GM19023 (cell line): ENCODE measurements around the gene QRICH2.
"Not testable (repeated sequence)": the region's sequence is repeated elsewhere in the genome, so short reads cannot be mapped to it uniquely, and the experiment has no call there.

Experiments used
- ATAC-seq: cut with Tn5 transposase; IDR thresholded peaks from one replicate; pipeline ENCODE4 v1.9.1; 2021; ENCODE audit warnings: mild to moderate bottlenecking, moderate library complexity; ENCODE audit not compliant: unreplicated experiment

The QRICH2 gene

DNA sequence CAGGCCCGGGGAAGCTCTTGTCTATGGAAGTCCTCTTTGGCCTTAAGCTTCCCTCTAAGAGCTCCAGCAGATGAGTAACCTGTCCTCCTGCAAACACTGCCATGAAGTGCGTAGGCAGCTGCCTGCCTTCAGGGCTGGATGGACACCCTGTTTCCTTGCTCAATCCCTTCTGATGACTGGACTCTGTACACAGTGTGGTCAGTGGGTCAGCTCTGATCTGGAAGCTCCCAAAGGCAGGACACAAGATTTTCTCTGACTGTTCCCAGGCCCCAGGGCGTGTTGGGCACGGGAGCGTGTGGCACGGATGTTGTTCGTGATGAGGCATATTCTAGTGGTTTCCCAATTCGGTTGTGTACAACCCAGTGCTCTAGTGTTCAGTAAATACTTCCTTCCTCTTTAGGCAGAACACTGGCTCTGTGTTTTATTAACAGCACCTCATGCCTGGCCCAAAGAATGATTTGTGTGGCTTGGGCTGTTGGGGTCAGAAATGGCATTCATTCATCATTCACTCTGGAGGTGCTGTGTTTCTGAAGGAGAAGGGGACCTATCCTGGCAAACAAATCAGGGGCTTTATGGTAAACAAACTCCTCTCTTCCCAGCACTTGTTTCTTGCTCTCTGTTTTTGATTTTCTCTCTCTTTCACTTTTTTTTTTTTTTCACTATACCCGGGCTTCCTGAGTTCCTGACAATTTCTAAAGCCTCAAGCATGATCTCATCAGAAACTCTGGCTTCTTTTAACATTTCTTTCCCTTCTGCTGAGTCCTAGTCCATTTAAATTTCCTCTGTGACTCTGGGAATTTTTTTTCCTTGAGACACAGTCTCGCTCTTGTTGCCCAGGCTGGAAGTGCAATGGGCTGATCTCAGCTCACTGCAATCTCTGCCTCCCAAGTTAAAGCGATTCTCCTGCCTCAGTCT, 55.8 kb downstream of the QRICH2 start:
- ATAC-seq: no peak

- no peak for ATAC-seq
Observed at GRCh38 chr17:76251478-76252039, 56.5 kb downstream of the QRICH2 start.

DNA sequence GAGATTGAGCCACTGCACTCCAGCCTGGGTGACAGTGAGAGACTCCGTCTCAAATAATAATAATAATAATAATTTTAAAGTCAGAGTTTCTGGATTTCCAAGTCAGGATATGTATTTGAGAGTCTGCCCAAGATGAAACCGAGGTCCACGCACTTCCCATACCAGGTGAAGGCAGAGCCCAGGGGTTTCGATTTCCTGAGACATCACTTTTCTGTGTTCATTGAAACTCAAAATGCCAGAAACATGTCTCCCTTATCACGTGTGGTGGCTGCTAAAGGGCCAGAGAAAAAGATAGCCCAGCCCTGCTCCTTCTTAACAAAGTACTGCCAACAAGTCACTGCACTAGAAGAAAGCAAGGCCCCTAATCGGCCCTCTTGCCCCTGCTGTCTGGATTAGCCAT, 57.9 kb downstream of the QRICH2 start:
- ATAC-seq: no peak

DNA sequence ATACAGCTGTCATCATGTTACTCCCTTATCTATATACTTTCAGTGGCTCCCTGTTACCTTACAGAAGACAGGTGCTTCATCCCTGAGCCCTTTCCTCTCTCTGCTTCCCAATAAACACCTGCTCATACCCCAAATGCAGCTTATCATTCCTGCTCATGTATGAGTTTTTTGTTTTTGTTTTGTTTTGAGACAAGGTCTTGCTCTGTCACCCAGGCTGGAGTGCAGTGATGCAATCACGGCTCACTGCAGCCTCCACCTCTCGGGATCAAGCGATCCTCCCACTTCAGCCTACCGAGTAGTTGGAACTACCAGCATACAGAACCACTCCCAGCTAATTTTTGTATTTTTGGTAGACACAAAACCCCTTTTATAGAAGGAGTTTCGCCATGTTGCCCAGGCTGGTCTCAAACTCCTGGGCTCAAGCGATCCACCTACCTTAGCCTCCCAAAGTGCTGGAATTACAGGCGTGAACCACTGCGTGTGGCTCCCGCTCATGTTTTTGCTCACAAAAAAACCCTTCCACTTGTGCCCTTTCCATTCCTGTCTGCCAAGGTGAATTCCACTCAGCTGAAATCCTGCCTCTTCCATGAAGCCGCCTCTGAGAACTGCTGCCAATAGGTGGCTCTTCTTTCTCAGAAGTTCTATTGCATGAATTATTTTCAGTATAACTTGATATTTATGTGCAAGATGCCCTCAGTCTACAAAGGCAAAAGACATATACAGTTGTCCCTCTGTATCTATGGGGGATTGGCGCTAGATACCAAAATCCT, 59.9 kb downstream of the QRICH2 start:
- no peak for ATAC-seq

DNA sequence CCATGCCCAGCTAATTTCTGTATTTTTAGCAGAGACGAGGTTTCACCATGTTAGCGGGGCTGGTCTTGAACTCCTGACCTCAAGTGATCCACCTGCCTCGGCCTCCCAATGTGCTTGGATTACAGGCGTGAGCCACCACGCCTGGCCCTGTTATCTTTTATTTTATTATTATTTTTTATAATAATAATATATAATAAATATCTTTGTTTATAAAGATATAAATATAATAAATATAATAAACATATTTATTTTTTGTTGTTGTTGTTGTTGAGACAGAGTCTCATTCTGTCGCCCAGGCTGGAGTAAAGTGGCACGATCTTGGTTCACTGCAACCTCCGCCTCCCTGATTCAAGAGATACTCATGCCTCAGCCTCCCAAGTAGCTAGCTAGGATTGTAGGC, 60.8 kb downstream of the QRICH2 start:
- no peak for ATAC-seq

GRCh38 chr17:76246080-76247066, 61.7 kb downstream of the QRICH2 start:
- peak; percentile 97 for ATAC-seq

- ATAC-seq: not testable (repeated sequence)
Observed at GRCh38 chr17:76244721-76245120, 63.4 kb downstream of the QRICH2 start.

DNA sequence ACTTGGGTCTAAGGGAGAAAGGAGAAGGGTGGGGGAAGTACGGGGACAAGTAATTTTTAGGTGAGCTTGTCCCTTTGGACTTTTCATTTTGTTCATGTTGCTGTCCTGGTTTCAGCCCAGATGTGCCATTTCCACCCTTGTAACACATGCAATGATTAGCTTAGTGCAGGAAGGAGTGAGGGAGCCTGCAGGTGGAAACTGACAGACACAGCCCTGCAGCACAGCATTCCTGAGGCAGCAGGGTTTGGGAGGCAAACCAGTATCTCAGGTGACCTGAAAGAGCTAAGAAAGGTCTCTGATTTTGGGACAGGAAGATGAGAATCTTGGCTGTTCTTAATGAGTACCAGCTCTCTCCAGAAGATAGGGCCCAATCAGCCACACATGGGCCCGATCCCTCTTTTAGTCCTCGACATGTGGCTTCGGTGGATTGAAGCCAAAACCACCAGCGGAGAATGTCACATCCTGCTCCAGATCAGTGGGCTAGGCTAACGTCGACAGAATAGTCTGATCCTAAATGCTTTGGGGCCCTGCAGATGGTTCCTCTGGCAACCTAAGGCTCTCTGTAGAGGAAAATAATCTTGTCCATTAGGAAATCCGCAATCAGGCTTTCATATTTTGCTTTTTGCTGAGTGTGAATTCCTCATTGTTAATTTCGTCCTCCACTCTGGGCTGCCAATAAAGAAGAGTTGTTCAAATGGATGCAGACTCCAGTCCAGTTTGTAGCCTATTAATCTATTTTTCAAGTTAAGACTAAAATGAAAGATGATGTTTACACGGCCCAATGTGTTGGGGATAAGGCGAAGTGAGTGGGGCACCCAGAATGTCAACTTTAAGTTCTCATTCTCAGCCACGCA, 64.0 kb downstream of the QRICH2 start:
- no peak for ATAC-seq

DNA sequence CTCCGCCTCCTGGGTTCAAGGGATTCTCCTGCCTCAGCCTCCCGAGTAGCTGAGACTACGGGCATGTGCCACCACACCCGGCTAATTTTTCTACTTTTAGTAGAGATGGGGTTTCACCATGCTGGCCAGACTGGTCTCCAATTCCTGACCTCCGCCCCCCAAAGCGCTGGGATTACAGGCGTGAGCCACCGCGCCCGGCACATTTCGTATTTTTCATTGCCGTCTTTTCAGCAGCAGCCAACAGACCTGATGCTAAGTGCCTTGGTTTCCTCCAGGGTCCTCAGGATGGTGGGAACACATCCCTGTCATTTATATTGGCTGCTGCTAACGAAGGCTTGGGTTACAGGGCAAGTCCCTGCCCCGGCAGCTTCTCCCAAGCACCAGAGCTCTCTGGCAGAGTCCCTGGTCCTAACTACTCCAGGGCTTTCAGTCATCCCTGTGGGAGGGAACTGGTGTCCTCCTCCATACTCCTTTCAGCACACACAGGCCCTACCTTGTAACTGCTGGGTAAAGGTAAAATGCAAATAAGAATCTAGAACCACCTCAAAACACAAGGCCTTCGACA, 66.3 kb downstream of the QRICH2 start:
- ATAC-seq: no peak

- no peak for ATAC-seq
Observed at GRCh38 chr17:76241204-76241538, 66.9 kb downstream of the QRICH2 start.

- peak; percentile 74 for ATAC-seq
Observed at GRCh38 chr17:76240461-76241203, 67.4 kb downstream of the QRICH2 start, which contains the start of gene RNF157. Gene RNF157 (minus strand): TSS chr17:76240493. CDS start chr17:76240240, 253 bp downstream.

GRCh38 chr17:76239538-76240274, 68.4 kb downstream of the QRICH2 start:
- peak; percentile 24 for ATAC-seq

- ATAC-seq: no peak
Observed at GRCh38 chr17:76238847-76239537, 69.1 kb downstream of the QRICH2 start.

DNA sequence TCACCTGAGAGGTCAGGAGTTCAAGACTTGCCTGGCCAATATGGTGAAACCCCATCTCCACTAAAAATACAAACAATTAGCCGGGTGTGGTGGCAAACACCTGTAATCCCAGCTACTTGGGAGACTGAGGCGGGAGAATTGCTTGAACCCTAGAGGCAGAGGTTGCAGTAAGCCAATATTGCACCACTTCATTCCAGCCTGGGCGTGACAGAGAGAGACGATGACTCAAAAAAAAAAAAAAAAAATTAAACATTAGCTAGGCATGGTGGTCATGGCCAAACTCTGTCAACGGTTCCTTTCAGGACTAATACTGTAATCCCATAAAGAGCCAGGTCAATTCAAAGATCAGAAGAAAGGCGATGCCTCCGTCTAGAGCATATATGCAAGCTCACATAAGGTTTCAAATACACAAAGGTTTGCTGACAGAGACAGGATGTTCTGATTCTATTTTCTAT, 70.2 kb downstream of the QRICH2 start:
- ATAC-seq: no peak

DNA sequence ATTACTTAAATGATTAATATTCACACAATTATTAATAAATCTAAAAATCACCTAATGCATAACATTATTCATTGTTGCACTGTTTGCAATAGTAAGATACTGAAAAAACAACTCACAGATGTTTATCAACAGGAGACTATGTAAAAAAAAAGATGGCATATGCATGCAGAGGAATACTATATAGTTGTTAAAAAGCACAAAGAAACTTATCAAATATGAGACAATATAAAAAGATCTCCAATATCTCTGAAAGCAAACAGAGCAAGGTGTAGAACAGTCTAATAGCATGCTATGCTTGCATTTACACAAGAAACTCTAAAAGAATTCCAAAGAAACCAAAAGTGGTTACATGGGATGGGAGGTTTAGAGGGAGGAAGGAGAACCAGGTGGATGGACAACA, 71.5 kb downstream of the QRICH2 start:
- ATAC-seq: no peak

- ATAC-seq: no peak
Observed at GRCh38 chr17:76235883-76236282, 72.2 kb downstream of the QRICH2 start.

DNA sequence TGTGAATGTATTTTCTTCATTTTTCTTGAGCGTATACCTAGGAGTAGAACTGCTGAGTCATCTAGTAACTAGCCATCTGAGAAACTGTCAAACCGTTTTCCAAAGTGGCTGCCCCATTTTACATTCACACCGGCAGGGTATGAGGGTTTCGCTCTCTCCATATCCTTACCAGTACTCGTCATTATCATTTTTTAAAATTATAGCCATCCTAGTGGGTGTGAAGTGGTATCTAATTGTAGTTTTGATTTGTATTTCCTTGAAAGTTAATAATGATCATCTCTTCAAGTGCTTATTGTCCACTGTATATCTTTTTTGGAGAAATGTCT, 73.8 kb downstream of the QRICH2 start:
- no peak for ATAC-seq
